CD14-positive monocyte (primary cell): ENCODE results near the gene IFNL1. TPM values are rescaled to one million over a fixed set of nuclear protein-coding genes. Genes with fewer than 3 reads are reported as not detected.

Source experiments
- DNase-seq, 3 donors: peaks; one replicate each; pipeline ENCODE4 v3.0.0-alpha.2; 2011 to 2022
- H2AFZ ChIP-seq: 2 replicates; pipeline ENCODE4 v1.6.0; 2012; ENCODE audit warnings: mild to moderate bottlenecking, low read depth, low read length, inconsistent platforms; ENCODE audit not compliant: insufficient read depth, poor library complexity, severe bottlenecking
- H3K27ac ChIP-seq, 2 donors: 1 replicate in 1 of 2; 2 replicates in 1 of 2; pipeline ENCODE4 v1.5.1; 2012 to 2013; ENCODE audit warnings: low read length in 2 of 2, control low read depth in 1 of 2, inconsistent platforms in 1 of 2, low read depth in 1 of 2, mild to moderate bottlenecking in 1 of 2
- H3K27me3 ChIP-seq, 2 donors: one replicate each; pipeline versions ENCODE4 v1.6.0 to v1.6.1; 2011 to 2013; ENCODE audit warnings: low read length in 2 of 2; ENCODE audit not compliant: control insufficient read depth in 2 of 2, insufficient read depth in 2 of 2
- H3K36me3 ChIP-seq, 2 donors: replicated peaks in 1 of 2; 1 replicate in 1 of 2; 2 replicates in 1 of 2; pipeline versions ENCODE4 v1.5.1 to v1.6.1; 2012 to 2013; ENCODE audit warnings: low read length in 2 of 2, control low read depth in 1 of 2, inconsistent platforms in 1 of 2, mild to moderate bottlenecking in 1 of 2; ENCODE audit not compliant: insufficient read depth in 2 of 2, control insufficient read depth in 1 of 2
- H3K4me1 ChIP-seq, 2 donors: 1 replicate in 1 of 2; 2 replicates in 1 of 2; pipeline versions ENCODE4 v1.5.1 to v1.6.1; 2012 to 2013; ENCODE audit warnings: low read length in 2 of 2, control low read depth in 1 of 2, inconsistent platforms in 1 of 2, mild to moderate bottlenecking in 1 of 2, moderate library complexity in 1 of 2; ENCODE audit not compliant: insufficient read depth in 2 of 2, control insufficient read depth in 1 of 2
- H3K4me2 ChIP-seq: replicated peaks from 2 replicates; pipeline ENCODE3; 2012; ENCODE audit warnings: low read length, moderate library complexity, mild to moderate bottlenecking; ENCODE audit not compliant: poor library complexity, severe bottlenecking; ENCODE audit errors: extremely low read depth
- H3K4me3 ChIP-seq, 3 experiments: fragments of 200-600 bp in 1 of 3; sonication (generic) in 1 of 3; replicated peaks in 1 of 3; 1 replicate in 2 of 3; 2 replicates in 1 of 3; pipeline ENCODE4 v1.5.1; 2011 to 2013; ENCODE audit warnings: low read length in 3 of 3, mild to moderate bottlenecking in 3 of 3, control low read depth in 2 of 3, low read depth in 2 of 3, inconsistent platforms in 1 of 3, moderate library complexity in 1 of 3
- H3K79me2 ChIP-seq: 2 replicates; pipeline ENCODE4 v1.6.0; 2012; ENCODE audit warnings: mild to moderate bottlenecking, control low read depth, inconsistent platforms, low read length, moderate library complexity; ENCODE audit not compliant: insufficient read depth
- H3K9ac ChIP-seq: 2 replicates; pipeline ENCODE4 v1.6.0; 2017; ENCODE audit warnings: low read length, mild to moderate bottlenecking; ENCODE audit not compliant: insufficient read depth, poor library complexity, severe bottlenecking
- H3K9me3 ChIP-seq, 2 donors: replicated peaks in 1 of 2; 1 replicate in 1 of 2; 2 replicates in 1 of 2; pipeline versions ENCODE4 v1.5.1 to v1.6.1; 2012 to 2013; ENCODE audit warnings: low read length in 2 of 2, control low read depth in 1 of 2; ENCODE audit not compliant: control insufficient read depth in 1 of 2, insufficient read depth in 1 of 2
- H4K20me1 ChIP-seq: 2 replicates; pipeline ENCODE4 v1.6.0; 2012; ENCODE audit warnings: mild to moderate bottlenecking, low read length, control low read depth, moderate library complexity; ENCODE audit not compliant: insufficient read depth
- H3K27ac Mint-ChIP-seq, 7 donors: one replicate each; pipeline ENCODE4 v1.8.0; 2020; ENCODE audit warnings: mild to moderate bottlenecking in 7 of 7, mixed read lengths in 7 of 7, moderate library complexity in 6 of 7, inconsistent platforms in 2 of 7
- H3K27me3 Mint-ChIP-seq, 3 donors: one replicate each; pipeline ENCODE4 v1.8.0; 2021 to 2022; ENCODE audit warnings: low read depth in 3 of 3, mild to moderate bottlenecking in 3 of 3, mixed read lengths in 3 of 3, moderate library complexity in 3 of 3, inconsistent platforms in 1 of 3
- H3K36me3 Mint-ChIP-seq, 2 donors: one replicate each; pipeline ENCODE4 v1.8.0; 2020; ENCODE audit warnings: mixed read lengths in 2 of 2, inconsistent platforms in 1 of 2, mild to moderate bottlenecking in 1 of 2
- H3K4me1 Mint-ChIP-seq: one replicate; pipeline ENCODE4 v1.8.0; 2020; ENCODE audit warnings: mild to moderate bottlenecking, mixed read lengths
- H3K4me3 Mint-ChIP-seq, 2 donors: one replicate each; pipeline ENCODE4 v1.8.0; 2020; ENCODE audit warnings: mild to moderate bottlenecking in 2 of 2, mixed read lengths in 2 of 2, moderate library complexity in 1 of 2
- H3K9me3 Mint-ChIP-seq, 7 donors: one replicate each; pipeline ENCODE4 v1.8.0; 2020 to 2022; ENCODE audit warnings: mixed read lengths in 7 of 7, mild to moderate bottlenecking in 6 of 7, moderate library complexity in 6 of 7, inconsistent platforms in 2 of 7
- WGBS: methylation state at CpG from one replicate; pipeline ENCODE4 v1.1.5; 2013; ENCODE audit warnings: missing lambda C conversion rate; ENCODE audit not compliant: insufficient coverage; 5-methylcytosine and 5-hydroxymethylcytosine counted together
- intact Hi-C, 2 donors: fragments of 100-400 bp; cut with micrococcal nuclease; formaldehyde crosslinking; loops; one replicate each; pipeline versions ENCODE4 v1.15.0 to v1.15.1; 2023
- polyA plus RNA-seq, 3 donors: library from polyadenylated mRNA; depleted of rRNA in 1 of 3; unstranded in 2 of 3; stranded (reverse) in 1 of 3; fragments of 300-500 nt in 2 of 3; fragments of >200 nt in 1 of 3; fragmentation: Illumina TruSeq in 2 of 3; gene quantifications; 1 replicate in 2 of 3; 2 replicates in 1 of 3; pipeline ENCODE4 v1.2.3, GENCODE V29; 2012 to 2021
- TF ChIP-seq, protein P1 (sequence below): fragments of 200-600 bp; IDR thresholded peaks from one replicate; pipeline ENCODE4 v1.8.0; 2022; ENCODE audit warnings: antibody characterized with exemption, mild to moderate bottlenecking

Gene IFNL1
- polyA plus RNA-seq, 3 donors: not detected

DNA sequence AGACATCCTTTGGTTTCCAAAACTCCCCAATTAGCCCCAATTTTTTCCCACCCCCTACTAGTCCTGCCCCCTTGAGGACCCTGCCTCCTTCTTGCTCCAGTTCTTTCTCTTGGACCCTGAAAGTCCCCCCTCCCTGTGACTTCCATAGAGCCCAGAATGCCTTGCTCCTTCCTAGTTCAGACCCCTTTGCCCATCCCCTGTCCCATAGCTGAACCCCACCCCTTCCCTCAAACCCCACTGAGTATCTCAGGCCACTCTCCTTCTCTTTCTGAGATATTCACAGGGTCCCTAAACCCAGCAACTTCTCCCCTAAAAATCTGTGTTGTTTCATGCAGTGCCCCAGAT, 25.6 kb downstream of the IFNL1 start:
- peaks cover 20 to 33% (median 32%) of the 10 kb centered on the region in 3 donors for H3K27me3 Mint-ChIP-seq
- H3K4me1 Mint-ChIP-seq: peaks cover 25% of the 10 kb centered on the region
- no peak overlapping the region for H3K27ac Mint-ChIP-seq
- Histone ChIP-seq H3K79me2 (no peaks in the 10 kb centered on the region), H3K9ac (no peak overlapping the region), H3K4me1 (peaks cover 9 to 15% of the 10 kb centered on the region in 2 donors), H4K20me1 (peaks cover 38% of the 10 kb centered on the region), H3K36me3 (peaks cover 1 to 7% of the 10 kb centered on the region in 2 donors), H3K27me3 (peaks cover 0 to 20% of the 10 kb centered on the region in 2 donors), H2AFZ (no peak overlapping the region), H3K4me2 (no peak overlapping the region), H3K4me3 (no peak overlapping the region), H3K9me3 (no peaks in the 10 kb centered on the region), H3K27ac (no peak overlapping the region)
- H3K4me3 Mint-ChIP-seq: peak overlapping the region in 1 of 2 donors; percentile 92
- peaks cover 0 to 7% (median 3%) of the 10 kb centered on the region in 7 donors for H3K9me3 Mint-ChIP-seq
- intact Hi-C loops: loop anchor here in 1 of 2 donors (10.0 kb wide), 1 partner anchor 107 kb away; no protein-coding TSS in a partner anchor
- TF ChIP-seq, protein P1, sequence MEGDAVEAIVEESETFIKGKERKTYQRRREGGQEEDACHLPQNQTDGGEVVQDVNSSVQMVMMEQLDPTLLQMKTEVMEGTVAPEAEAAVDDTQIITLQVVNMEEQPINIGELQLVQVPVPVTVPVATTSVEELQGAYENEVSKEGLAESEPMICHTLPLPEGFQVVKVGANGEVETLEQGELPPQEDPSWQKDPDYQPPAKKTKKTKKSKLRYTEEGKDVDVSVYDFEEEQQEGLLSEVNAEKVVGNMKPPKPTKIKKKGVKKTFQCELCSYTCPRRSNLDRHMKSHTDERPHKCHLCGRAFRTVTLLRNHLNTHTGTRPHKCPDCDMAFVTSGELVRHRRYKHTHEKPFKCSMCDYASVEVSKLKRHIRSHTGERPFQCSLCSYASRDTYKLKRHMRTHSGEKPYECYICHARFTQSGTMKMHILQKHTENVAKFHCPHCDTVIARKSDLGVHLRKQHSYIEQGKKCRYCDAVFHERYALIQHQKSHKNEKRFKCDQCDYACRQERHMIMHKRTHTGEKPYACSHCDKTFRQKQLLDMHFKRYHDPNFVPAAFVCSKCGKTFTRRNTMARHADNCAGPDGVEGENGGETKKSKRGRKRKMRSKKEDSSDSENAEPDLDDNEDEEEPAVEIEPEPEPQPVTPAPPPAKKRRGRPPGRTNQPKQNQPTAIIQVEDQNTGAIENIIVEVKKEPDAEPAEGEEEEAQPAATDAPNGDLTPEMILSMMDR: no peak
- H3K36me3 Mint-ChIP-seq: peaks cover 21 to 34% of the 10 kb centered on the region in 2 donors
- no peak for DNase-seq

DNA sequence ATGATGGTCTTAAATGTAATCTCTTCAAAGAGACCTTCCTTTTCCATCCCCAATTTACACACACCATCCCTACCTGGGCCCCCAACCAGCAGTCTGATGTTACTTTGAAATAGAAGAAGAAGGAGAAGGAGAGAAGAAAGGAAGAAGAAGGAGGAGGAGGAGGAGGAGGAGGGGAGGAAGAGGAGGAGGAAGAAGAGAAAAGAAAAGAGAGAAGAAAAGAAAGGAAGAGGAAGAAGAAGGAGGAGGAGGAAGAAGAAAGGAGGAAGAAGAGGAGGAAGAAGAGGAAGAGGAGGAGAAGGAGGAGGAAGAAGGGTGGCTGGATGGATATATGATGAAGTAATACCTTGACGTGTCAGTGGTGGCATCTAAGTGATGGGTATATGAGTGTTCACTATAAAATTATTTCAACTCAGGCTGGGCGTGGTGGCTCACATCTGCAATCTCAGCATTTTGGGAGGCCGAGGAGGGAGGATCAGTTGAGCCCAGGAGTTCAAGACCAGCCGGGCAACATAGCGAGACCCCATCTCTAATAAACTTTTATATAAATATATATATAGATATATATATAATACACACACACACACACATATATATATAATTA, 28.1 kb downstream of the IFNL1 start:
- WGBS: no CpG with 5 or more reads among the region's 5 CpGs
- no peak overlapping the region for H2AFZ ChIP-seq
- no peak overlapping the region for H3K4me3 ChIP-seq
- peaks cover 14% of the 10 kb centered on the region for H3K79me2 ChIP-seq
- peak overlapping the region in 3 of 7 donors; percentile 21 to 84 (median 56) for H3K27ac Mint-ChIP-seq
- peaks cover 0 to 7% (median 3%) of the 10 kb centered on the region in 7 donors for H3K9me3 Mint-ChIP-seq
- H3K9me3 ChIP-seq: no peaks in the 10 kb centered on the region
- H3K4me3 Mint-ChIP-seq: no peak overlapping the region
- TF ChIP-seq, protein P1: no peak
- peak in 1 of 3 donors; percentile 21 for DNase-seq
- H3K27me3 Mint-ChIP-seq: peaks cover 20 to 32% (median 29%) of the 10 kb centered on the region in 3 donors
- H3K27me3 ChIP-seq: peaks cover 0 to 20% of the 10 kb centered on the region in 2 donors
- H4K20me1 ChIP-seq: peaks cover 64% of the 10 kb centered on the region
- H3K4me2 ChIP-seq: no peak overlapping the region
- H3K27ac ChIP-seq: no peak overlapping the region
- peaks cover 9 to 27% of the 10 kb centered on the region in 2 donors for H3K4me1 ChIP-seq
- peaks cover 23 to 32% of the 10 kb centered on the region in 2 donors for H3K36me3 ChIP-seq
- H3K4me1 Mint-ChIP-seq: peaks cover 43% of the 10 kb centered on the region
- H3K36me3 Mint-ChIP-seq: peaks cover 38 to 41% of the 10 kb centered on the region in 2 donors
- intact Hi-C loops: loop anchor here in 1 of 2 donors (10.0 kb wide), 1 partner anchor 110 kb away; no protein-coding TSS in a partner anchor
- no peak overlapping the region for H3K9ac ChIP-seq
